Stimulated activated CD4-positive, alpha-beta T cell treated with anti-CD3 and anti-CD28 coated beads, Interleukin-1b, Interleukin-23, amount 100 ng/mL, for 24 hours (primary cell): Measurements from ENCODE around the gene CEP120.
A peak's percentile ranks its signal among the peaks of the same experiment; 100 is the strongest.
"Not testable (repeated sequence)": the region's sequence is repeated elsewhere in the genome, so short reads cannot be mapped to it uniquely, and the experiment has no call there.

Source experiments
- DNase-seq, 4 experiments: peaks; one replicate each; pipeline ENCODE4 v3.0.0-alpha.2; 2020; ENCODE audit warnings: low read depth in 4 of 4, low spot score in 1 of 4

The CEP120 gene

GRCh38 chr5:123439709-123440108 lies 16.5 kb upstream of the CEP120 start:
- no peak for DNase-seq

GRCh38 chr5:123438902-123439301 lies 15.7 kb upstream of the CEP120 start:
- DNase-seq, result no peak

- no peak for DNase-seq
These were observed 15.0 kb upstream of the CEP120 start for GRCh38 chr5:123438244-123438643.

GRCh38 chr5:123436201-123436600 lies 13.0 kb upstream of the CEP120 start:
- DNase-seq, result no peak

- no peak for DNase-seq
These were observed 11.6 kb upstream of the CEP120 start for GRCh38 chr5:123434796-123435195.

- DNase-seq, result no peak
These were observed 10.4 kb upstream of the CEP120 start for GRCh38 chr5:123433596-123433995.

- DNase-seq, result not testable (repeated sequence)
These were observed 7.2 kb upstream of the CEP120 start for GRCh38 chr5:123430441-123430840.

- DNase-seq, result no peak
These were observed 6.8 kb upstream of the CEP120 start for GRCh38 chr5:123429993-123430392.

GRCh38 chr5:123429221-123429954 lies 6.2 kb upstream of the CEP120 start:
- no peak for DNase-seq

- no peak for DNase-seq
These were observed 5.5 kb upstream of the CEP120 start for GRCh38 chr5:123428521-123429220.

GRCh38 chr5:123427281-123427680 lies 4.1 kb upstream of the CEP120 start:
- DNase-seq, result no peak

GRCh38 chr5:123425431-123425830 lies 2.2 kb upstream of the CEP120 start:
- DNase-seq, result no peak

GRCh38 chr5:123422433-123423277 lies 548 bp downstream of the CEP120 start:
- peak in 2 of 4 experiments; percentile 11 to 16 for DNase-seq

- no peak for DNase-seq
These were observed 1.4 kb downstream of the CEP120 start for GRCh38 chr5:123421773-123422172.

- DNase-seq, result no peak
These were observed 8.2 kb downstream of the CEP120 start for GRCh38 chr5:123414974-123415373.

GRCh38 chr5:123412206-123412605 lies 11.0 kb downstream of the CEP120 start:
- DNase-seq, result no peak

GRCh38 chr5:123401999-123402398 lies 21.2 kb downstream of the CEP120 start:
- DNase-seq, result not testable (repeated sequence)

GRCh38 chr5:123401320-123401719 lies 21.9 kb downstream of the CEP120 start:
- no peak for DNase-seq

- not testable (repeated sequence) for DNase-seq
These were observed 22.3 kb downstream of the CEP120 start for GRCh38 chr5:123400870-123401291.

- no peak for DNase-seq
These were observed 25.0 kb downstream of the CEP120 start for GRCh38 chr5:123398058-123398733.

GRCh38 chr5:123397538-123397937 lies 25.7 kb downstream of the CEP120 start:
- no peak for DNase-seq
